Renal cortex interstitium (tissue), 15 donors: ENCODE data around the gene RNH1. TPM values are rescaled to one million over a fixed set of nuclear protein-coding genes. Genes with fewer than 3 reads are reported as not detected.
A peak's percentile ranks its signal among the peaks of the same experiment; 100 is the strongest.

Experiments
- DNase-seq, 11 donors: peaks; one replicate each; pipeline ENCODE4 v3.0.0-alpha.2; 2013; ENCODE audit warnings: low read depth in 9 of 11, low spot score in 4 of 11; ENCODE audit errors: extremely low read depth in 1 of 11
- long read RNA-seq, 16 experiments: transcript quantifications; one replicate each; lab custom pipeline, GENCODE V29; 2026
- polyA plus RNA-seq, 3 donors: library from polyadenylated mRNA; unstranded; fragments of 120-200 nt; gene quantifications; one replicate each; pipeline ENCODE4 v1.2.1, GENCODE V29; 2013; ENCODE audit not compliant: insufficient read length in 3 of 3

The RNH1 gene
- 10 to 100 TPM; 67.3 to 98.3 (median 98.2) TPM for polyA plus RNA-seq
- long read RNA-seq, donor 1, transcript RNH1-203 (10 exons, 1,722 nt) = major isoform, 6 of 19 reads
- long read RNA-seq, donor 1, partial matches to known transcripts = 0 of 19 reads
- long read RNA-seq, donor 1, other reads (novel, unspliced or antisense) = 0 of 19 reads
- long read RNA-seq, donor 2, transcript RNH1-224 (9 exons, 2,973 nt) = minor isoform, 5 of 42 reads
- long read RNA-seq, donor 2, transcript RNH1-202 (10 exons, 1,791 nt) = major isoform, 12 of 42 reads
- long read RNA-seq, donor 2, transcript RNH1-203 (10 exons, 1,722 nt) = minor isoform, 11 of 42 reads
- long read RNA-seq, donor 2, partial matches to known transcripts = 10 of 42 reads
- long read RNA-seq, donor 2, other reads (novel, unspliced or antisense) = 0 of 42 reads
- long read RNA-seq, donor 3, transcript RNH1-202 (10 exons, 1,791 nt) = minor isoform, 13 of 65 reads
- long read RNA-seq, donor 3, transcript RNH1-224 (9 exons, 2,973 nt) = minor isoform, 7 of 65 reads
- long read RNA-seq, donor 3, transcript RNH1-203 (10 exons, 1,722 nt) = major isoform, 18 of 65 reads
- long read RNA-seq, donor 3, partial matches to known transcripts = 13 of 65 reads
- long read RNA-seq, donor 3, other reads (novel, unspliced or antisense) = 0 of 65 reads
- long read RNA-seq, donor 4, transcript RNH1-202 (10 exons, 1,791 nt) = minor isoform, 6 of 41 reads
- long read RNA-seq, donor 4, transcript RNH1-203 (10 exons, 1,722 nt) = major isoform, 13 of 41 reads
- long read RNA-seq, donor 4, partial matches to known transcripts = 11 of 41 reads
- long read RNA-seq, donor 4, other reads (novel, unspliced or antisense) = 0 of 41 reads
- long read RNA-seq, donor 5 = 0 reads
- long read RNA-seq, donor 6, transcript RNH1-202 (10 exons, 1,791 nt) = minor isoform, 13 of 50 reads
- long read RNA-seq, donor 6, transcript RNH1-203 (10 exons, 1,722 nt) = major isoform, 19 of 50 reads
- long read RNA-seq, donor 6, partial matches to known transcripts = 8 of 50 reads
- long read RNA-seq, donor 6, other reads (novel, unspliced or antisense) = 0 of 50 reads
- long read RNA-seq, donor 7, transcript RNH1-203 (10 exons, 1,722 nt) = major isoform, 9 of 98 reads
- long read RNA-seq, donor 7, transcript RNH1-202 (10 exons, 1,791 nt) = minor isoform, 8 of 98 reads
- long read RNA-seq, donor 7, transcript RNH1-224 (9 exons, 2,973 nt) = minor isoform, 6 of 98 reads
- long read RNA-seq, donor 7, partial matches to known transcripts = 53 of 98 reads
- long read RNA-seq, donor 7, other reads (novel, unspliced or antisense) = 15 of 98 reads
- long read RNA-seq, donor 8, transcript RNH1-222 (11 exons, 1,829 nt) = minor isoform, 6 of 323 reads
- long read RNA-seq, donor 8, transcript RNH1-206 (10 exons, 1,725 nt) = minor isoform, 6 of 323 reads
- long read RNA-seq, donor 8, transcript RNH1-202 (10 exons, 1,791 nt) = minor isoform, 16 of 323 reads
- long read RNA-seq, donor 8, transcript RNH1-203 (10 exons, 1,722 nt) = major isoform, 20 of 323 reads
- long read RNA-seq, donor 8, partial matches to known transcripts = 259 of 323 reads
- long read RNA-seq, donor 8, other reads (novel, unspliced or antisense) = 0 of 323 reads
- long read RNA-seq, donor 9, transcript RNH1-203 (10 exons, 1,722 nt) = minor isoform, 8 of 54 reads
- long read RNA-seq, donor 9, transcript RNH1-202 (10 exons, 1,791 nt) = major isoform, 13 of 54 reads
- long read RNA-seq, donor 9, partial matches to known transcripts = 27 of 54 reads
- long read RNA-seq, donor 9, other reads (novel, unspliced or antisense) = 0 of 54 reads
- long read RNA-seq, donor 10, transcript RNH1-202 (10 exons, 1,791 nt) = minor isoform, 13 of 67 reads
- long read RNA-seq, donor 10, transcript RNH1-224 (9 exons, 2,973 nt) = minor isoform, 6 of 67 reads
- long read RNA-seq, donor 10, transcript RNH1-203 (10 exons, 1,722 nt) = major isoform, 19 of 67 reads
- long read RNA-seq, donor 10, partial matches to known transcripts = 13 of 67 reads
- long read RNA-seq, donor 10, other reads (novel, unspliced or antisense) = 0 of 67 reads
- long read RNA-seq, donor 11, transcript RNH1-222 (11 exons, 1,829 nt) = minor isoform, 5 of 52 reads
- long read RNA-seq, donor 11, transcript RNH1-203 (10 exons, 1,722 nt) = major isoform, 9 of 52 reads
- long read RNA-seq, donor 11, transcript RNH1-224 (9 exons, 2,973 nt) = minor isoform, 5 of 52 reads
- long read RNA-seq, donor 11, transcript RNH1-202 (10 exons, 1,791 nt) = minor isoform, 5 of 52 reads
- long read RNA-seq, donor 11, partial matches to known transcripts = 19 of 52 reads
- long read RNA-seq, donor 11, other reads (novel, unspliced or antisense) = 0 of 52 reads
- long read RNA-seq, donor 12, transcript RNH1-203 (10 exons, 1,722 nt) = major isoform, 6 of 14 reads
- long read RNA-seq, donor 12, partial matches to known transcripts = 0 of 14 reads
- long read RNA-seq, donor 12, other reads (novel, unspliced or antisense) = 0 of 14 reads
- long read RNA-seq, donor 13 = 0 reads
- long read RNA-seq, donor 14, transcript RNH1-203 (10 exons, 1,722 nt) = major isoform, 14 of 32 reads
- long read RNA-seq, donor 14, transcript RNH1-202 (10 exons, 1,791 nt) = minor isoform, 9 of 32 reads
- long read RNA-seq, donor 14, partial matches to known transcripts = 0 of 32 reads
- long read RNA-seq, donor 14, other reads (novel, unspliced or antisense) = 0 of 32 reads
- long read RNA-seq, donor 15, transcript RNH1-203 (10 exons, 1,722 nt) = major isoform, 8 of 28 reads
- long read RNA-seq, donor 15, transcript RNH1-202 (10 exons, 1,791 nt) = minor isoform, 6 of 28 reads
- long read RNA-seq, donor 15, partial matches to known transcripts = 8 of 28 reads
- long read RNA-seq, donor 15, other reads (novel, unspliced or antisense) = 0 of 28 reads
- long read RNA-seq, donor 16, transcript RNH1-206 (10 exons, 1,725 nt) = minor isoform, 7 of 153 reads
- long read RNA-seq, donor 16, transcript RNH1-203 (10 exons, 1,722 nt) = minor isoform, 32 of 153 reads
- long read RNA-seq, donor 16, transcript RNH1-202 (10 exons, 1,791 nt) = major isoform, 39 of 153 reads
- long read RNA-seq, donor 16, transcript RNH1-205 (11 exons, 2,014 nt) = minor isoform, 7 of 153 reads
- long read RNA-seq, donor 16, partial matches to known transcripts = 46 of 153 reads
- long read RNA-seq, donor 16, other reads (novel, unspliced or antisense) = 7 of 153 reads

DNA sequence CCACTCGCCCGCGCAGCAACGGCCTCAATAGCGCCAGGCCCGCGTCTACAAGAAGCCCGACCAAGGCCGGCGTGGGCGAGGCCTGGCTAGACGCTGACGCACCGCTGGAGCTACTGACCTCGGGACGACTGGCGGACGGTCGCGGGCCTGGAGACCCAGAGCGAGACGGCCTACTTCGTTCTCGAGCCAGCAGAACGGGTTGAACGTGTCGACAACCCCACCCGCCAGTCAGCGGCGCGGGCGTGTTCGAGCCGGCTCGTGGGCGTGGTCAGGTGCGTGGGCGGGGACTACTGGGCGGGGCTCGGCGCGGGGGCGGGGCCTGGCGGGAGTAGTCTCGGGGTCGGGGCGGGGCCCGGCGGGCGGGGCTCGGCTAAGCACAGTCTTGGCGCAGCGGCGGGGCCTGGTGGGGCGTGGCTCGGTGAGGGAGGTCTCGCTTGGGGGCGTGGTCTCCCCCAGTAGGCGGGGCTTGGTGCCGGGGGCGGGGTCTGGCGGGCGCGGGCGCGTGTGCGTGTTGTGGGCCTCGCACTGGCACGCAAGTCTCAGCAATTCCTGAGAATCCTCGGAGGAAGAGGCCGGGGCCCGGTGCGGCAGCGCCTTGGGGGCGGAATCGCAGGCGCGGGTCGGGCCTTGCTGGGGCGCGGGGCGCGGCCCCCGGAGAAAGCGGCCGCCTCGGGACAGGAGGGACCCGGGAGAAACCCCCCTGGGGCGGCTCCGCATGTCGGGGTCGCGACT lies at the start of gene RNH1:
Gene RNH1 (minus strand): TSS at position 248 of the 732 bp plus-strand sequence. CDS start 5,080 bp downstream, outside the sequence.
- DNase-seq = peak; percentile 72 to 92 (median 89)

DNA sequence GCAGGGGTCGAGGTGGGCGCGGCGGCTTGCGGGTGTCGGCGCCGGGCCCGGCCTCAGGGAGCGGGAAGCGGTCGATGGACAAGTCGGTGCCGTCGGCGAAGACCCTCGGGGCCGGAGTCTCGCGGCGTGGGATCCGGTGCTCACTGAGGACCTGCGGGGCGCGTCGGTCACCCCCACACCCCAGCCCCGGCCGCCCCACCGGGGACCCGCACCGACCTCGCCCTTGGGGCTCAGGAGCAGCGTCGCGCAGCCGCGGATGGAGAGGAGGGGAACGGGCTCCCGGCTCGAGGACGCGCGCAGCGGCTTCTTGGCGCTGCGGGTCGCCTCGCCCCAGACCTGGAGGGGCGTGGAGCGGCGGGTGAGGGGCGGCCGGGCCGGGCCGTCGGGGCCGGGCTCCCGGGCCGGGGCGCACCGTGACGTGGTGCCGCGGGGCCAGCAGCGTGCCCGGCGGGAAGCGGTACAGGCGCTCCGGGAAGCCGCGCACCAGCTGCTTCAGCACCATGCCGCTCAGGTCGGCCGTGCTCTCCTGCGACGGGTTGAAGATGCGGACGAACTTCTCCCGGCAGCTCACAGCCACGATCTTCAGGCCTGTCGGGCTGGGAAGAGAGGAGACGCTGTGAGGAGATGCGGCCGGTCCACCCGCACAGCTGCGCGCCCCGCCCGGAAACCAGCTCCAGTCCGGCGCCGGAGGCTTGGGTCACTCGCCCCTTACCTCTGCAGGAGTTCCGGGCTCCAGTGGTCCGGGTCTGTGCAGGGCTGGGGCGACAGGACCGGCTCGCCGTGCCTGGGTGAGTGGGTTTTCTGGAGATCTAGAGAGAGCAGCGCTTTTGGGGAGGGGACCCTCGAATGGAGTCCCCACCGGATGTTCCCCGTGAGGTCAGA lies 49.0 kb upstream of the RNH1 start:
- DNase-seq = no peak

DNA sequence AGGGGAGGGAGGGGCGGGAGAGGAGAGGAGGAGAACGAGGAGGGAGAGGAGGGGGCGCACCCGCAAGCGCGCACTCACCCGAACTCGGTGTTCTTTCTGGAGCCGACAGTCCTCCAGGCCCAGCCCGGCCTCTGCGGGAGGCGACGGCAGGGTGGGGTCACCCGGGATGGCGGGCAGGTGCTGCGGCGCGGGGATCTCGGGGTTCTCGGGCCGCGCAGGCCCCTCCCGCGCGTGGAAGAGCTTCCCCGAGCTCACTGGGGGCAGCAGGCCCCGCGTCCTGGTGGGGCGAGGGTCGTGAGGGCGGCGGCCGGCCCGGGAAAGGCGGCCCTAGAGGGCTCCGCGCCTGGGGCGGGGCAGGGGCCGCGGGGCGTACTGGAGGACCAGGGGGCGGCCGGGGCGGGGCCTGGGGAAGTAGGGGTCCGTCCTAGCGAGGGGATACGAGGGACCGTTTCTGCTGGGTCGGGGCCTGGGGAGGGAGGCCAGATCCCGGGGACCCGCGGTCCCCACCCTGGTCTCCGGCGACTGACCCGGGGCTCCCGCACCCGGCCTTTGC lies 48.3 kb upstream of the RNH1 start:
- DNase-seq = no peak

DNA sequence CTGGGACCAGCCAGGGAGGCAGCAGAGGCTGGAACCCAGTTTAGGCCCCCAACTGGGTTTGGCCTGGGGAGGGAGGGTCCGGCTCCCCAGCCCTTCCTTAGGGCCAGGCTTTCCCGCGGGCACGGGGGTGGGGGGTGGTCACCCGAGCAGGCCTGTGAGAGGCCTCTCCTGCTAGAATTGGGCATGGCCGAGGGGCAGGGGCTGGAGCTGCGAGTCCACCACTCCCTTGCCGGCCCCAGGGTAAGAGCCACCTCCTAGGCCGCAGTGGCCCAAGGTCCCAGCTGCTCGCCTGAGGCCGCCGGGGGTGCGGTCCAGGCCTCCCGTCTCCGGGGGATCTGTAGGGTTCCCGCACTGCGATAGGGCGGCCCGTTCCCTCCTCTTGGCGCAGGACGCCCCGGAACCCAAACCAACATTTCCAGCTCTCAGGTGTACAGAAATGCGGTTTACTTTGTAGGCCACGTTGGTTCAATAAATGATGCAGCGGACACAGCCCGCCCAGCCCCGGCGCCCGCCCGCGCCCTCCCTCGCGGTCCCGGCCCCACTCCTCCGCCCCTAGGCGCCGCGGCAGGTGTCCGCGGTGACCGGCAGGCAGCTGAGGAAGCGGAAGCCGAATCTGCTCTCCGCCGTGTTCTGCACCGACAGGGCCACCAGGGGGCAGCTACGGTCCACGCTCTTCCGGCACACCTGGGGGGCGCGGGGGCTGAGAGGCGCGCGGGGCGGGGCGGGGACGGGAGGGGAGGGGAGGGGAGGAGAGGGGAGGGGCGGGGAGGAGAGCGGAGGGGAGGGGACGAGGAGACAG lies 47.6 kb upstream of the RNH1 start:
- peak in 4 of 11 donors; percentile 54 to 76 (median 64) for DNase-seq

DNA sequence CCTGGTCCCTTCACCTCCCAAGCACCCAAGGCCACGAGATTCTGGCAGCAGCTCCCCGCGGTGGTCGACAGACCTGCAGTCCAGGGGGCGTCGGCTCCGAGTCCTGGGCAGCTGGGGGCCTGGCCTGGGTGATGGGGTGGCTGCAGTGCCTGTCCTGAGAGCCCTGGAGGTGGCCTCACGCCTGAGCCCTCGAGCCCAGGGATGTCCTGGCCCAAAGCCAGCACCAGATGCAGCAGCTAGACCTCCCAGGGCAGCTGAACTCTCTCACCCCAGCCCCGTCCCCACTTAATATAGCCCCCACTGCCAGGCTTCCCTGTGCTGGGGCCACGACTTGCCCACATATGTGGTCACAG lies 46.9 kb upstream of the RNH1 start:
- DNase-seq = no peak

DNA sequence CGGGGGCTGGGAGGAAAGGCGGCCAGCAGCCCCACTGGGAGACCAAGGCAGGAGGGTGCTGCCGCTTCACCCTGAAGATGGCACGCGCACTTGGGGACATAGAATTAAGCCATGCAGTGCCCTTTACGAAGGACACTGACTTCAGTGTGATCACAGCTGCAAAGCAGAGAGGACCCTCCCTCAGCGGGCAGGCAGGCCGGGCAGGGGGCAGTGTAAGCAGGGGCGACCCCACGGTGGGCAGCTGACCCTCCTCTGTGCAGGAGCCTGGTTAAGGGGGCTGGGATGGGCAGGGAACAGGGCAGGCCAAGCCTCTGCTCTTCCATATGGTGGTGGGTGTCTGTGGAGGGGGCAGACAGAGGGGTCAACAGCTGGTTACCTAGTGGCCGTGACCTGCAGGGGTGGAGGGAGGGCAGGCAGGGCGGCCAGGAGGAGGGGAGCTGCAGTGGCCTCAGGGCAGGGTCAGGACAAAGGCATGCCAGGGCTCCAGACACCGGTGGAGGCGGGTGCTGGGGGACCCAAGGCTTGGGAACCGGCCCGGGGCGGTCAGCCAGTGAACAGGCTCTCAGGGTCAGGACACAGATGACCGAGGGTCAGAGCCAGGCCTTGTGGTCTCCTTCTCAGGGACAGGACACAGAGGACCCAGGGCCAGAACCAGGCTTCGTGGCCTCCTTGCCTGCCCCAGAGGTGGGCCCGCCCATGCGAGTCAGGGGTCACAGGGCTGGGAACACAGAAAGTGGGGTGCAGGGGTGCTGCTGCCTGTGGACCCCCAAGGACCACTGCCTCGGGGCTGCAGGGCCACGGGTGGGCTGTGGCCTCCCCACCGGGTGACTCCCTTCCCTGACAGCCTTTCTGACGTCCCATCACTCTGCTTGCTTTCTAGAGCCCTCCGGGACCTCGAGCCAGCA lies 46.3 kb upstream of the RNH1 start:
- no peak for DNase-seq

DNA sequence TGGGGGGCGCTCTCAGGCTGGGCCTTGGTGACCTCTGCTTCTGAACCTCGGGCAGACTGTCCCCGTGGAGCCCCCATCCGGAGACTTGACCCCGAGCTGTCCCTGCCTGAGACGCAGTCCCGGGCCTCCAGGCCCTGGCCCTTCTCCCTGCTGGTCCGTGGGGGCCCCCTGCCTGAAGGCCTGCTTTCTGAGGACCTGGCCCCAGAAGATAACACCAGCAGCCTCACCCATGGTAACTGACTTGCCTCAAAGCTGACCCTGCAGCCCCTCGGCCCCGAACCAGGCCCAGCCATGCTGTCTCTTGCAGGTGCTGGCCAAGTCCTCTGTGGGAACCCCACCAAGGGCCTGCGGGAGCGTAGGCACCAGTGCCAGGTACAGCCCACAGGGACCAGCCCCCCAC lies 44.6 kb upstream of the RNH1 start:
- no peak for DNase-seq

DNA sequence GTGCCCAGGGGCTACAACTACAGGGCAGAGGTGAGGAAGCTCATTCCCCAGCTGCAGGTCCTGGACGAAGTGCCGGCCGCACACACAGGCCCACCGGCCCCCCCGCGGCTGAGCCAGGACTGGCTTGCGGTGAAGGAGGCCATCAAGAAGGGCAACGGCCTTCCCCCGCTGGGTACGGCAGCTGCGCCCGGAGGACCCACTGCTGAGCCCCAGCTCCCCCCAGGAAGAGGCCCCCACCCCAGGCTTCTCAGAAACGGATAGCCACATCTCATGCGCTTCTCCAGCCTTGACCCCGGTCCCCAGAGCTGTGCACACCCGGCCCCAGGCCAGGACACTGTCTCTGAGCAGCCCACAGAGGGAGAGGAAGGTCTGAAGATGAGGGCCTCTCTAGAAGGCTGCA lies 44.1 kb upstream of the RNH1 start:
- DNase-seq = no peak

DNA sequence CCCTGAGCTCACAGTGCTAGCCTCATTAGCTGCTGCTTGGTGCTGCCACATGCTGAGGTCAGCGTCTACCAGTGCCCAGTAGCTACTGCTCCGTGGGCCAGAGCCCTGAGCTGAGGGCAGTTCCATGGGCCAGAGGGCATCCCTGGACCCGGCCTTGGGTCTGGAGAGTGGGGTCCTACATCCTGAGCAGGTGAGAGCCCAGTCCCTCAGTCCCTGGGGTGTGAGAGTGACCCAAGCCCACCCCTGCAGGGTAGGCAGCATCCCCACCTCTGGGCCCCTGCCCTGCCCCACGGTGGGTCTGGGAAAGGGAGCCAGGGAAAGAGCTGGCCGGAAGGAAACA lies 43.7 kb upstream of the RNH1 start:
- no peak for DNase-seq

DNA sequence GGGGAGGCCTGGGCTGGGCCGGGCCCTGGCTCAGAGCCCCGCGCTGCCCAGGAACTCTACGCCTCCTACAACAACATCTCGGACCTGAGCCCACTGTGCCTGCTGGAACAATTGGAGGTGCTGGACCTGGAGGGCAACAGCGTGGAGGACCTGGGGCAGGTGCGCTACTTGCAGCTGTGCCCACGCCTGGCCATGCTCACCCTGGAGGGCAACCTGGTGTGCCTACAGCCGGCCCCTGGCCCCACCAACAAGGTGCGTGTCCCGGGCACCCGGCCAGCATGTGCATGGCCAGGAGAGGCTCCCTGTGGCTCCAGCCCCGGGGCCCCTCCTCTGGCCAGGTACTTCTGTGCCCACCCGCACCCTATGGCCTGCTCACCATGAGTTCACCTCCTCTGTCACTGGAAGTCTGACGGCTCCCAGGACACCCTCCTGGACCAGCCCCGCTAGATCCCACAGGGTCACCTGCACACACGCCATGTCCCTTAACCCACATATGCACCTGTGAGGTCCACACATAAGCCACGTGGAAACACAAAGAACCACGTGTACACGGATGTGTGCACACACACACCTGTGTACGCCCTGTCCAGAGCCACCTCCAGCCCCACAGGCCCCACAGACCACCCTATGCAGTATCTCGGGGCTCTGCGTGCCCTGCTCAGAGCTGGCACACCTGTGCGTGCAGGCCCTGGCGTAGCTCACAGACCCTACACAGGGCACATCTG lies 43.1 kb upstream of the RNH1 start:
- no peak for DNase-seq
